A549 (cell line): ENCODE results near the gene UCN. TPM values are rescaled to one million over a fixed set of nuclear protein-coding genes. Genes with fewer than 3 reads are reported as not detected.

Source experiments
- ATAC-seq, 2 experiments: fragments of 200-7000 bp in 1 of 2; fragments of >200 bp in 1 of 2; cut with Nextera tagmentation in 1 of 2; cut with Tn5 transposase in 1 of 2; 3 replicates each; pipeline versions ENCODE4 v1.8.0 to v1.9.1; 2018 to 2020; ENCODE audit warnings: mild to moderate bottlenecking in 1 of 2, moderate library complexity in 1 of 2
- CTCF ChIA-PET: fragments of 300-600 bp; sonication (Branson Sonifier 250); formaldehyde crosslinking; extraction: SDS; loops from one replicate; lab custom pipeline; 2021; ENCODE audit warnings: antibody characterized with exemption, inconsistent platforms; lab: Yijun Ruan, JAX
- POLR2A ChIA-PET: fragments of 350-600 bp; formaldehyde crosslinking; extraction: SDS; loops from one replicate; lab custom pipeline; 2021; ENCODE audit warnings: antibody characterized with exemption, inconsistent platforms; lab: Yijun Ruan, JAX
- DNase-seq, 2 experiments: peaks; one replicate each; pipeline versions ENCODE4 v3.0.0 to v3.0.0-alpha.2; 2011 to 2016; ENCODE audit warnings: low read depth in 1 of 2, low spot score in 1 of 2
- FAIRE-seq: peaks from 2 replicates; lab custom pipeline; 2011; peaks lifted over from hg19 to GRCh38; lab: Jason Lieb, UNC
- H3K27ac ChIP-seq, 2 experiments: fragments of >200 bp; sonication (Bioruptor Twin); formaldehyde crosslinking; 3 replicates each; pipeline ENCODE4 v1.5.1; 2016 to 2017
- H3K4me1 ChIP-seq: fragments of >200 bp; sonication (Bioruptor Twin); formaldehyde crosslinking; 3 replicates; pipeline ENCODE4 v1.6.1; 2016
- H3K4me2 ChIP-seq: fragments of >200 bp; sonication (Bioruptor Twin); formaldehyde crosslinking; 3 replicates; pipeline ENCODE4 v1.6.1; 2016
- H3K4me3 ChIP-seq: fragments of >200 bp; sonication (Bioruptor Twin); formaldehyde crosslinking; 3 replicates; pipeline ENCODE4 v1.5.1; 2016
- H3K9me3 ChIP-seq: fragments of >200 bp; sonication (Bioruptor Twin); formaldehyde crosslinking; 3 replicates; pipeline ENCODE4 v1.6.1; 2016
- BCL3 ChIP-seq: fragments of >200 bp; sonication (Bioruptor Twin); formaldehyde crosslinking; IDR thresholded peaks from 3 replicates; pipeline ENCODE4 v1.6.1; 2016
- CTCF ChIP-seq: fragments of >200 bp; sonication (Bioruptor Twin); formaldehyde crosslinking; IDR thresholded peaks from 3 replicates; pipeline ENCODE4 v1.5.1; 2016
- EHF ChIP-seq: fragments of 250-450 bp; sonication (Bioruptor Pico); IDR thresholded peaks from 2 replicates; pipeline ENCODE4 v1.5.0; 2020; ENCODE audit warnings: mild to moderate bottlenecking
- ESRRA ChIP-seq: fragments of 150-350 bp; IDR thresholded peaks from 2 replicates; pipeline ENCODE4 v1.6.1; 2014; ENCODE audit warnings: mild to moderate bottlenecking, low read length, borderline replicate concordance
- FOSB ChIP-seq: fragments of 250-450 bp; sonication (Bioruptor Pico); IDR thresholded peaks from 2 replicates; pipeline ENCODE4 v1.5.0; 2020; ENCODE audit warnings: mild to moderate bottlenecking, moderate library complexity
- FOXS1 ChIP-seq: fragments of 250-450 bp; sonication (Bioruptor Pico); IDR thresholded peaks from 2 replicates; pipeline ENCODE4 v1.5.0; 2020; ENCODE audit warnings: mild to moderate bottlenecking, moderate library complexity
- HOXB13 ChIP-seq: fragments of 250-450 bp; sonication (Bioruptor Pico); IDR thresholded peaks from 2 replicates; pipeline ENCODE4 v1.5.0; 2020; ENCODE audit warnings: low read depth, mild to moderate bottlenecking, moderate library complexity
- KDM5A ChIP-seq: fragments of 200-600 bp; sonication (generic); IDR thresholded peaks from 2 replicates; pipeline ENCODE4 v1.6.1; 2016; ENCODE audit warnings: antibody characterized with exemption, mild to moderate bottlenecking
- MAFK ChIP-seq: fragments of 450-650 bp; IDR thresholded peaks from 2 replicates; pipeline ENCODE4 v1.6.1; 2014; ENCODE audit not compliant: partially characterized antibody
- MAX ChIP-seq: IDR thresholded peaks from 2 replicates; pipeline ENCODE4 v1.6.1; 2012
- MYC ChIP-seq: IDR thresholded peaks from 2 replicates; pipeline ENCODE4 v1.6.1; 2012; ENCODE audit warnings: mild to moderate bottlenecking, inconsistent platforms, low read length, improper control_type of control experiment, borderline replicate concordance
- NPAS2 ChIP-seq: fragments of 250-450 bp; sonication (Bioruptor Pico); IDR thresholded peaks from 2 replicates; pipeline ENCODE4 v1.8.0; 2022; ENCODE audit warnings: mild to moderate bottlenecking, moderate library complexity, borderline replicate concordance
- NR3C1 ChIP-seq: fragments of >200 bp; sonication (Bioruptor Twin); formaldehyde crosslinking; IDR thresholded peaks from 3 replicates; pipeline ENCODE4 v1.6.1; 2017
- PBX3 ChIP-seq: IDR thresholded peaks from 2 replicates; pipeline ENCODE4 v1.6.1; 2012
- PHF8 ChIP-seq: fragments of 200-600 bp; sonication (generic); IDR thresholded peaks from 2 replicates; pipeline ENCODE4 v1.6.1; 2016; ENCODE audit warnings: low read depth, mild to moderate bottlenecking, antibody characterized with exemption, moderate library complexity, borderline replicate concordance
- POLR2A ChIP-seq: IDR thresholded peaks from 2 replicates; pipeline ENCODE4 v1.6.1; 2012; ENCODE audit warnings: mild to moderate bottlenecking, low read length
- RCOR1 ChIP-seq: fragments of 150-350 bp; IDR thresholded peaks from 2 replicates; pipeline ENCODE4 v1.6.1; 2014; ENCODE audit warnings: antibody characterized with exemption, low read length, low read depth
- REST ChIP-seq: fragments of 200-600 bp; sonication (generic); IDR thresholded peaks from 2 replicates; pipeline ENCODE4 v1.6.1; 2016; ENCODE audit warnings: antibody characterized with exemption, mild to moderate bottlenecking, moderate library complexity
- SMC3 ChIP-seq: fragments of >200 bp; sonication (Bioruptor Twin); formaldehyde crosslinking; IDR thresholded peaks from 3 replicates; pipeline ENCODE4 v1.6.1; 2018; ENCODE audit warnings: inconsistent platforms
- TFCP2L1 ChIP-seq: fragments of 250-450 bp; sonication (Bioruptor Pico); IDR thresholded peaks from 2 replicates; pipeline ENCODE4 v1.5.0; 2021; ENCODE audit warnings: mild to moderate bottlenecking
- WGBS: methylation state at CpG from one replicate; pipeline ENCODE4 v1.1.6; 2017; ENCODE audit errors: missing lambda C conversion rate; 5-methylcytosine and 5-hydroxymethylcytosine counted together
- polyA plus RNA-seq, 4 experiments: library from polyadenylated mRNA; depleted of rRNA in 3 of 4; stranded (reverse); fragments of >200 nt; fragmentation: RNase III in 1 of 4; extraction: RNeasy Plus Mini Kit Qiagen cat#74134 plus additional on column Dnase treatment in 1 of 4; gene quantifications; 2 replicates in 3 of 4; 3 replicates in 1 of 4; pipeline ENCODE4 v1.2.3, GENCODE V29; 2011 to 2017

Gene UCN
- polyA plus RNA-seq, 2 of the 4 experiments (the other 2 are of a cell fraction): 0.76 to 1.0 TPM

GRCh38 chr2:27356382-27357181 is 48.3 kb upstream of the UCN start, which contains the start of gene GTF3C2 (continued):
- TF ChIP-seq CTCF: no peak
- TF ChIP-seq NPAS2 (CRISPR knock-in tag): no peak
- TF ChIP-seq, all 56 proteins: peak for 18

- peak overlapping the region; percentile 82 for H3K4me3 ChIP-seq
- ChIA-PET POLR2A (interaction anchor here (0.9 to 2.3 kb wide), 4 partner anchors 14 to 34 kb away, joined by 3 to 25 read pairs (median 8); partner anchors contain the start of genes EIF2B4 and SNX17), CTCF (interaction anchor here (1.1 to 2.9 kb wide), 5 partner anchors 9 to 76 kb away, joined by 3 to 21 read pairs (median 4); partner anchors contain the start of genes EIF2B4 and SNX17)
- DNase-seq (peak; percentile 70 to 81), FAIRE-seq (no peak), ATAC-seq (peak; percentile 58 to 76)
- WGBS: 2% methylated on average over 12 of the region's 12 CpGs
- H3K4me1 ChIP-seq: peaks cover 28% of the 10 kb centered on the region
- peak overlapping the region; percentile 77 for H3K4me2 ChIP-seq
- no peaks in the 10 kb centered on the region for H3K9me3 ChIP-seq
- peak overlapping the region; percentile 83 to 91 for H3K27ac ChIP-seq
- TF ChIP-seq BCL3 (no peak), TFCP2L1 (CRISPR knock-in tag) (0 out of 2 replicates have a peak, but pooled peaks have one; percentile 55), MYC (no peak), PBX3 (peak; percentile 40; the same call in 1 of the 2 replicates), PHF8 (no peak)
These were observed 47.8 kb upstream of the UCN start for GRCh38 chr2:27356056-27356381.

- Histone ChIP-seq H3K9me3 (no peaks in the 10 kb centered on the region), H3K4me3 (no peak overlapping the region)
- no peak for ATAC-seq
- POLR2A ChIA-PET: interaction anchor here (0.9 kb wide), 1 partner anchor 15 kb away, joined by 4 read pairs; no protein-coding TSS in a partner anchor
- TF ChIP-seq RCOR1: no peak
- no peak for TF ChIP-seq POLR2A
- TF ChIP-seq ESRRA: no peak
- TF ChIP-seq PHF8: no peak
- TF ChIP-seq FOXS1 (CRISPR knock-in tag): no peak
- no peak for TF ChIP-seq EHF
- TF ChIP-seq, all 56 proteins: peak for 0
- DNase-seq (no peak), FAIRE-seq (no peak)
- peaks cover 28% of the 10 kb centered on the region for H3K4me1 ChIP-seq
- CTCF ChIA-PET: interaction anchor here (1.1 to 3.3 kb wide), 5 partner anchors 10 to 75 kb away, joined by 3 to 16 read pairs (median 5); partner anchors contain the start of gene EIF2B4
- H3K27ac ChIP-seq: no peak overlapping the region
- 89% methylated on average over 7 of the region's 7 CpGs for WGBS
- H3K4me2 ChIP-seq: peak overlapping the region; percentile 77
These were observed 46.3 kb upstream of the UCN start for GRCh38 chr2:27354597-27354927.

GRCh38 chr2:27353762-27354596 is 45.7 kb upstream of the UCN start:
- FAIRE-seq: no peak
- CTCF ChIA-PET: interaction anchor here (1.1 to 3.3 kb wide), 5 partner anchors 10 to 22 kb away, joined by 3 to 16 read pairs (median 5); partner anchors contain the start of gene EIF2B4
- POLR2A ChIA-PET: interaction anchor here (0.9 to 1.4 kb wide), 2 partner anchors 10 to 16 kb away, joined by 4 to 5 read pairs; no protein-coding TSS in a partner anchor
- TF ChIP-seq MAFK (no peak), KDM5A (no peak), MAX (no peak), FOSB (CRISPR knock-in tag) (no peak), SMC3 (no peak), NR3C1 (no peak), REST (no peak), FOXS1 (CRISPR knock-in tag) (no peak), HOXB13 (CRISPR knock-in tag) (no peak)

More at GRCh38 chr2:27353762-27354596, 45.7 kb upstream of the UCN start:
- no peak overlapping the region for H3K4me3 ChIP-seq
- DNase-seq (no peak), ATAC-seq (no peak)
- WGBS: 76% methylated on average over 7 of the region's 7 CpGs
- H3K4me1 ChIP-seq: peaks cover 28% of the 10 kb centered on the region
- no peaks in the 10 kb centered on the region for H3K9me3 ChIP-seq
- H3K27ac ChIP-seq: no peak overlapping the region
- H3K4me2 ChIP-seq: peak overlapping the region; percentile 77
